Measurements from ENCODE around the gene IL17B. TPM values are rescaled to one million over a fixed set of nuclear protein-coding genes. Genes with fewer than 3 reads are reported as not detected.

IL17B gene
- total and polyA plus RNA-seq, 9 of the 15 experiments (the other 6 are each of a cell fraction or from before 2014, with no cell fraction given) = 0.28 to 2.6 (median 0.53) TPM; not detected in 2

- TF ChIP-seq ZBTB40 (IDR thresholded peaks at IDR 0.05) = no peak
- TF ChIP-seq ZBTB40 (CRISPR knock-in tag; IDR thresholded peaks at IDR 0.05) = no peak
- TF ChIP-seq SREBF2 (CRISPR knock-in tag; IDR thresholded peaks at IDR 0.05) = no peak
These were observed 48.9 kb upstream of the IL17B start (continued) for GRCh38 chr5:149428032-149428431.

Data from K562 (cell line).